Measurements from ENCODE around the gene TMC3.
A peak's percentile ranks its signal among the peaks of the same experiment; 100 is the strongest.

The TMC3 gene

GRCh38 chr15:81299156-81299555, 74.9 kb downstream of the TMC3 start:
- TF ChIP-seq CTCF (IDR thresholded peaks at IDR 0.05; ENCODE audit: borderline replicate concordance, insufficient read depth, low read depth, low read length) = no peak
- H3K4me3 ChIP-seq (ENCODE audit: low read depth, low read length) = peak overlapping the region; percentile 65

GRCh38 chr15:81298611-81299010, 75.4 kb downstream of the TMC3 start:
- no peak for TF ChIP-seq CTCF (IDR thresholded peaks at IDR 0.05; ENCODE audit: borderline replicate concordance, insufficient read depth, low read depth, low read length)
- H3K4me3 ChIP-seq (ENCODE audit: low read depth, low read length) = peak overlapping the region; percentile 65

GRCh38 chr15:81297603-81298575, 76.1 kb downstream of the TMC3 start:
- TF ChIP-seq CTCF (IDR thresholded peaks at IDR 0.05; ENCODE audit: borderline replicate concordance, insufficient read depth, low read depth, low read length) = no peak
- H3K4me3 ChIP-seq (ENCODE audit: low read depth, low read length) = peak overlapping the region; percentile 65

GRCh38 chr15:81297147-81297572, 76.9 kb downstream of the TMC3 start:
- peak overlapping the region; percentile 65 for H3K4me3 ChIP-seq (ENCODE audit: low read depth, low read length)

GRCh38 chr15:81296673-81297072, 77.3 kb downstream of the TMC3 start:
- TF ChIP-seq CTCF (IDR thresholded peaks at IDR 0.05; ENCODE audit: borderline replicate concordance, insufficient read depth, low read depth, low read length) = no peak
- H3K4me3 ChIP-seq (ENCODE audit: low read depth, low read length) = peak overlapping the region; percentile 65

More at GRCh38 chr15:81297147-81297572, 76.9 kb downstream of the TMC3 start:
- no peak for TF ChIP-seq CTCF (IDR thresholded peaks at IDR 0.05; ENCODE audit: borderline replicate concordance, insufficient read depth, low read depth, low read length)

- no peak for TF ChIP-seq CTCF (IDR thresholded peaks at IDR 0.05; ENCODE audit: borderline replicate concordance, insufficient read depth, low read depth, low read length)
- peak overlapping the region; percentile 22 for H3K4me3 ChIP-seq (ENCODE audit: low read depth, low read length)
Measured at GRCh38 chr15:81296186-81296585, 77.8 kb downstream of the TMC3 start.
